T-helper 22 cell (primary cell): ENCODE measurements around the gene ARMC2.
A peak's percentile ranks its signal among the peaks of the same experiment; 100 is the strongest.
"Not testable (repeated sequence)": the region's sequence is repeated elsewhere in the genome, so short reads cannot be mapped to it uniquely, and the experiment has no call there.

Source experiments
- DNase-seq: peaks from one replicate; pipeline ENCODE4 v3.0.0-alpha.2; 2020; ENCODE audit warnings: low read depth

ARMC2 gene

DNA sequence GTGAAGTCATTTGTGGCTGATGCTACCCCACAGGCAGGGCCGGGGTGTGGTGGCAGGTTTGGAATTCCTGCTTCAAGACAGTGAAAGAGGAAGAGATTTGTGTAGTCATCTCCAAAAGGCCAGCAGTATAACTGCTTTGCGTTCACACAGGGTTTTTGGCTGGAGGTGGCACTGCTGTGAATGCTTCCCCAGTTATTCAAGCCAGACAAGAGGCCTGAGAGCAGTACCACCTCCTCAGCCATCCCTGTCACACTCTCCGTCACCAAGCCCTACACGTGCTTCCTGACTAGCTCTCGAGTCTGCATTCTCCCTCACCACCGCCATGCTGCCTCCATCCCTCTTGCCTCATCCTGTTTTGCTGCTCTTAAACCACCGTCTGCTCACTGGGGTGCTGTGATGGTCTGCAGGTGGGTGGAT is 23.9 kb downstream of the ARMC2 start:
- no peak for DNase-seq

DNA sequence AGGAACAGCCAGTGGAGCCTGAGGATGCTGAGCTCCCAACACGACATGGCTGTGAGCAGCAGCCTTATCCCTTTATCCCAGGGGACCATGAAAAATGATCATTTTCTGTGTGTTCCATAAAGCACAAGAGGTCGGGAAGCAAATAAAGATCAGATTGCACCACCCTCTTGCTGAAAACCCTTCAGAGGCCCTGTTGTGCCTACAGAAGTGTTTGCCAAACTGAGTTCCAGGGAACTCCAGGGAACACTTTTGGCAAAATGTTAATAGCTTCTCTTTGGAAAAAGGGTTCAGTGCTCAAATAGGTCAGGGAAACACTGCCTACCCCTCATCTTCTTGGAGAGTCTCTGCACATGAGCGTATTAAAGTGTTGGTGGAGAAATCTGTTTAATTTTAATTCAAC is 24.4 kb downstream of the ARMC2 start:
- DNase-seq, result no peak

- DNase-seq, result no peak
These were observed 25.0 kb downstream of the ARMC2 start for GRCh38 chr6:108873251-108873650.

DNA sequence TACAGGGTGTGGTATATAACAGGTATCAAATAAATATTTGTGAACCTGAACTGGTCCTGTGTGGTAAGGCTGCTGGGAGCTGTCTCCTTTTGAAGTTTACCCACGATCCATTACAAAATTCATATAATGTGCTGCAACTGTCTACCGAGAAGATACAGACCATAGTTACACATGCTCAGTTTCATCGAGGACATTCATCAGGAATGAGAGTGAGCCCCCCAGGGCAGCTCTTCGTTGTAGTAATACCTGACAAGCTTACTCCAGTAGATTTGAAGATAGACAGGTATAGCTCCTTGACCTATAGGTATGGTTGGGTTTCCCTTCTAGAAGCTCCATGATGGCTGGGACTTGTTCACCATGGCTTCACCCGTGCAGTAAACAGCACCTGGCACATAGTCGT is 25.7 kb downstream of the ARMC2 start:
- no peak for DNase-seq

GRCh38 chr6:108874470-108875160 is 26.4 kb downstream of the ARMC2 start:
- DNase-seq, result no peak

- no peak for DNase-seq
These were observed 26.9 kb downstream of the ARMC2 start for GRCh38 chr6:108875161-108875555.

GRCh38 chr6:108877046-108877751 is 29.0 kb downstream of the ARMC2 start:
- DNase-seq, result no peak

- no peak for DNase-seq
These were observed 30.7 kb downstream of the ARMC2 start for GRCh38 chr6:108878942-108879341.

DNA sequence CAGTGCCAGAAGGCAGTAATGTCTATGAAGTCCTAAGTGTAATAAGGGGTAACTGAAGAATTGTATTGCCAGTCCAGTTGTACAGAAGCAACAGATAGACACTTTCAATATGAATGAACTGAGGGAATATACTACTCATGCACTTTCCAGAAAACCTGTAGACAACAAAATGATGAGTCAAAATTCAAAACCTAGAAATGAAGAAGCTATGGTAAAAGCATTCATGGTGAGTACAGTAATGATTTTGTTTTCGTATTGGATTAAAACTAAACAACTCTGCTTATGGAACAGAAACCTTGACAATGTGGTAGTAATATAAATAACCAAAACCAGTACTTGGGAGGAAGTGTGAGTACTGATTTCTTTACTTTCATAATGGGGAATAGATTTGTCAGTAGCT is 35.0 kb downstream of the ARMC2 start:
- DNase-seq, result no peak

GRCh38 chr6:108884211-108885059 is 36.2 kb downstream of the ARMC2 start:
- DNase-seq, result no peak

DNA sequence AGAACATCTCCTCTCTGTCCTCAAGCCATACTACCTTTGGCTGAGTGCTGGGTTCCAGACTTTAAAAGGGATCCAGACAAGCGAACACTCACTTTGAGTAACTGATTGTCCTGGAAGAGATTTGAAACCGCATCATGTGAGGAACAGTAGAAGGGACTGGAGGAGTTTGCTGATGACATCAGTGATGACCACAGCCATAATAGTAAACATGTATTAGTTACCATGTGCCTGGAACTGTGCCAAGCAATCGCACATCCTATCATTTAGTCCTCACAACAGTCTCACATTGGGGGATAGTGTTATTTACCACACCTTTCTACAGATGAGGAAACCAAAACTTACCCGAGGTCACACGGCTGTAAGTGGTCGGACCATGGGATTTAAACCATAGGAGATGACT is 39.8 kb downstream of the ARMC2 start:
- DNase-seq, result no peak

DNA sequence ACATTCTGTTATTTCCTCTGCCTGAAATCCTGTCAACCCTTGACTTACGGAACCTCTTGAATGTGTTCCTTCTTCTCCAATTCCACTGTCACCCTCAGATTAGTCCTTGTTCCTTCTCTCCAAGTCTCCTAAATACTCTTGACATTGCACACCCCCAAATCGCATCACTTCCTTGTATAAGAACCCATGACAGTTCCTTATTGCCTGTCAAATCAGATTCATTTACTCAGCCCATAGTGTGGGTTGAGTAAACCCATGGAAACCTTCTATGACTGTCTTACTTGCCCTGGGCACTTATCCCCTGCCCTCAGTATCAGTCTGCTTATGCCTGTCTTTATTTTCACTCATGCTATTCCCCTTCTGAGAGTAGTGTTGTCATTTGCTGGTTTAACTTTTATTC is 40.5 kb downstream of the ARMC2 start:
- DNase-seq, result no peak

DNA sequence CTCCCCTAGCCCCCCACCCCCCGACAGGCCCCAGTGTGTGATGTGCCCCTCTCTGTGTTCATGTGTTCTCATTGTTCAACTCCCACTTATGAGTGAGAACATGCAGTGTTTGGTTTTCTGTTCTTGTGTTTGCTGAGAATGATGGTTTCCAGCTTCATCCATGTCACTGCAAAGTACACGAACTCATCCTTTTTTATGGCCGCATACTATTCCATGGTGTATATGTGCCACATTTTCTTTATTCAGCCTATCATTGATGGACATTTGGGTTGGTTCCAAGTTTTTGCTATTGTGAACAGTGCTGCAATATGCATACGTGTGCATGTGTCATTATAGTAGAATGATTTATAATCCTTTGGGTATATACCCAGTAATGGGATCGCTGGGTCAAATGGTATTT is 42.7 kb downstream of the ARMC2 start:
- not testable (repeated sequence) for DNase-seq

- no peak for DNase-seq
These were observed 47.3 kb downstream of the ARMC2 start for GRCh38 chr6:108895571-108895970.

- DNase-seq, result no peak
These were observed 48.0 kb downstream of the ARMC2 start for GRCh38 chr6:108896111-108896661.

- no peak for DNase-seq
These were observed 49.1 kb downstream of the ARMC2 start for GRCh38 chr6:108897371-108897770.

DNA sequence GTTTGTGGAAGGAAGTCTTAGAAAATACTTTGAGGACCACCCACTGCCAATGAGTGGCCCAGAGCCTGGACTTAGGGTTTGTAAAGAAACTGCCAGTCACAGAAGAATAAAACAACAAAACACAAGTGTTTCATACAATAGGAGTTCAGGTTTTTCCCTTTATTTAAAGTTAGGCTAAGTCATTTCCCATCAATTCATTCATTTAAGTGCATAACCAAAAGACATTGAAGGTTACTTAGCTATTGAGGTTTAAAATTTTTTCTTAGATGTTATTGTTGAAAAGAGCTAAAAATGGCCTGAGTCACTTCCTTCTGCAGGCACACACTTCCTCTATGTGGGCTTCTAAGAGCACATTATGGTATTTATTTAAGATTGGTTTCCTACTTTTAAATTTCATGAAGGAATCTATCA is 54.2 kb downstream of the ARMC2 start:
- DNase-seq, result no peak

DNA sequence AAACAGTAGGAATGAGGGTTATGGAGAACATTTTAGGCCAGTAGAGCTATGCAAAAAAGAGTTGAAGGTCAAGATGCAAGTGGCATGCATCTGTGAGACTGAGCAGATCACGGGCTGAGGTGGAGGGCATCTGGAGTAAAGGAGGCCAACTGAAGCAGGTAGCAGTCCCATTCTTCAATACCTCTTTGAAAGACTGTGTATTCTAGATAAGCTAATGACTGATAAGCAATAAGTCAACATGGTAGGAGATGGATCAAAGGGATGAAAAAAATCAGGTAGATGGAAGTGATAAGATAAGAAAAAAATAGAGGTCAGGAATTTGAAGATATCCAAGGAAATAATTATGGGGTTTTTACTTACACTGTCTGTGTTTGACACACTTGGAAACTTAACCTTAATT is 55.6 kb downstream of the ARMC2 start:
- DNase-seq, result no peak

DNA sequence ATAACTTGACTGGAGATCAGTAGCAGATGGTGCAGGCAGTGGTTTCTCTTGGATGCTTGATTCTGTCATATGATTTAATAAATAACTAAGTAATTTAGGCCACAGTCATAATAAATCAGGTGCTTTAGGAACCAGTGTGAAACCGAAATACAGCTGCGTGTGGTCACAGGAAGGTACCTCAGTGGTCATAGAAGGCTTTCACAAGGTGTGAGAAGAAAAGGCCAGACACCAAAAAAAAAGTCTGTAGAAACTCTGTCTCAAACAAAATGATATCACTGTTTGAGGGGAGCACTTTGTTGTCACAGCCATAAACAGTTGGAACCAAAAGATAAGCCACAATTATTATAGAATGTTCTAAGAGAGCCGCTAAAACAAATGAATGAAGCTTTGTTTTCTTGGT is 56.5 kb downstream of the ARMC2 start:
- DNase-seq, result no peak

GRCh38 chr6:108914235-108915022 is 66.2 kb downstream of the ARMC2 start:
- DNase-seq, result peak; percentile 4

DNA sequence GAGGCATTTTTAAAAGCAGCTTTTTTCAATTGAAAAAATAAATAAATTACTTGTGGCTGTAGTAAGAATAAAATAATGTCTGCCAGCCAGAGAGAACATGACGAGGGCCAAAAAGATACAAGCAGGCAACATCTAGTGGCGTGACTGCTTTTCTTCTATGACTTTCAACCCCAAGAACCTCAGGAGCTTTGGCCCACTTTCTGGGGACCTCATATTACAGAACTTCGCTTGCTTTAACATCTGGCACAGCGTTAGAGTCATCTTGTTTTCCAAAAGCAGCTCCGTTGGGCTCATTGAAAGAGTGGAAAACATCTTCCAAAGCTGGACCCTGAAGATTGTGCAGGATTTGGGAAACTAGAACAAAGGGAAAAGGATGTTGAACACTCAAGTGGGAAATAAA is 67.0 kb downstream of the ARMC2 start:
- DNase-seq, result no peak
